ENCODE data around the gene ULBP2.

DNA sequence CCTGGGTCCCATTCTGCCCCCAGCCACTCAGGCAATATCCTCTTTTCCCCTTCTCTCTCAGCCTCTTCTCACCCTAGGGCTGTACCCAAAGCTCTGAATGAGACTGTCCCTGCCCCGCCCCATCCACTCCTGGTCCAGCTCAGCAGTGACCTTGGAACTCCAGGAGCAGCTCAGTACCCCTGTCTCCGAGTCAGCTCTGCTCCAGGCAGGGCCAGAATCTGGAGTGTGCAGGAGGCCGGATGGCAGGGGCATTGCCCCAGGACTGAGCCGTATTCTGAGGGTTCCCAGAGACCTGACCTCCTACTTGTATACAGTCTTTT is 16.9 kb upstream of the ULBP2 start:
- TF ChIP-seq, protein P1, sequence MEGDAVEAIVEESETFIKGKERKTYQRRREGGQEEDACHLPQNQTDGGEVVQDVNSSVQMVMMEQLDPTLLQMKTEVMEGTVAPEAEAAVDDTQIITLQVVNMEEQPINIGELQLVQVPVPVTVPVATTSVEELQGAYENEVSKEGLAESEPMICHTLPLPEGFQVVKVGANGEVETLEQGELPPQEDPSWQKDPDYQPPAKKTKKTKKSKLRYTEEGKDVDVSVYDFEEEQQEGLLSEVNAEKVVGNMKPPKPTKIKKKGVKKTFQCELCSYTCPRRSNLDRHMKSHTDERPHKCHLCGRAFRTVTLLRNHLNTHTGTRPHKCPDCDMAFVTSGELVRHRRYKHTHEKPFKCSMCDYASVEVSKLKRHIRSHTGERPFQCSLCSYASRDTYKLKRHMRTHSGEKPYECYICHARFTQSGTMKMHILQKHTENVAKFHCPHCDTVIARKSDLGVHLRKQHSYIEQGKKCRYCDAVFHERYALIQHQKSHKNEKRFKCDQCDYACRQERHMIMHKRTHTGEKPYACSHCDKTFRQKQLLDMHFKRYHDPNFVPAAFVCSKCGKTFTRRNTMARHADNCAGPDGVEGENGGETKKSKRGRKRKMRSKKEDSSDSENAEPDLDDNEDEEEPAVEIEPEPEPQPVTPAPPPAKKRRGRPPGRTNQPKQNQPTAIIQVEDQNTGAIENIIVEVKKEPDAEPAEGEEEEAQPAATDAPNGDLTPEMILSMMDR (IDR thresholded peaks at IDR 0.05), result no peak
- no peak for TF ChIP-seq POLR2A (IDR thresholded peaks at IDR 0.05)
